Suprapubic skin (tissue), 4 donors: ENCODE measurements around the gene PPP2R2C. TPM values are rescaled to one million over a fixed set of nuclear protein-coding genes. Genes with fewer than 3 reads are reported as not detected.

Source experiments
- DNase-seq, 2 donors: peaks; one replicate each; pipeline ENCODE4 v3.0.0-alpha.2; 2019; ENCODE audit warnings: low spot score in 2 of 2
- H3K27ac ChIP-seq: fragments of 200-600 bp; sonication (generic); one replicate; pipeline ENCODE4 v1.5.1; 2019
- H3K27me3 ChIP-seq: fragments of 200-600 bp; sonication (generic); one replicate; pipeline ENCODE4 v1.5.1; 2019
- H3K36me3 ChIP-seq: fragments of 200-600 bp; sonication (generic); one replicate; pipeline ENCODE4 v1.5.1; 2019
- H3K4me1 ChIP-seq: fragments of 200-600 bp; sonication (generic); one replicate; pipeline ENCODE4 v1.5.1; 2019
- H3K4me3 ChIP-seq: fragments of 200-600 bp; sonication (generic); one replicate; pipeline ENCODE4 v1.5.1; 2019; ENCODE audit warnings: mild to moderate bottlenecking
- H3K9me3 ChIP-seq: fragments of 200-600 bp; sonication (generic); one replicate; pipeline ENCODE4 v1.5.1; 2019
- CTCF ChIP-seq, 2 donors: fragments of 200-600 bp in 1 of 2; fragments of 450-650 bp in 1 of 2; sonication (generic) in 1 of 2; IDR thresholded peaks; one replicate each; pipeline ENCODE4 v1.5.1; 2016 to 2019; ENCODE audit warnings: antibody characterized with exemption in 2 of 2, mild to moderate bottlenecking in 1 of 2, moderate library complexity in 1 of 2
- EP300 ChIP-seq: sonication (generic); formaldehyde crosslinking; IDR thresholded peaks from one replicate; pipeline ENCODE4 v1.6.1; 2017; ENCODE audit warnings: antibody characterized with exemption
- POLR2A ChIP-seq, 2 donors: fragments of 450-650 bp; IDR thresholded peaks; one replicate each; pipeline ENCODE4 v1.6.1; 2017; ENCODE audit warnings: antibody characterized with exemption in 2 of 2, mild to moderate bottlenecking in 2 of 2, moderate library complexity in 2 of 2
- POLR2AphosphoS5 ChIP-seq, 3 donors: sonication (generic); formaldehyde crosslinking; IDR thresholded peaks; one replicate each; pipeline ENCODE4 v1.6.1; 2017; ENCODE audit warnings: antibody characterized with exemption in 3 of 3
- WGBS: methylation state at CpG from one replicate; pipeline ENCODE4 v1.1.5; 2018; 5-methylcytosine and 5-hydroxymethylcytosine counted together
- total RNA-seq, 4 donors: library from RNA; depleted of rRNA; stranded (reverse); fragments of >200 nt; gene quantifications; one replicate each; pipeline ENCODE4 v1.1.0, GENCODE V29; 2016

The PPP2R2C gene
- total RNA-seq, 4 donors from 2014 or later = 42.5 to 81.5 (median 61.0) TPM

- WGBS = 90% methylated on average over 8 of the region's 14 CpGs
Measured at GRCh38 chr4:6372649-6373525, 99.5 kb downstream of the PPP2R2C start.

GRCh38 chr4:6371812-6372211, 100.6 kb downstream of the PPP2R2C start:
- Histone ChIP-seq H3K27me3 (peaks cover 14% of the 10 kb centered on the region), H3K27ac (no peak overlapping the region), H3K9me3 (no peaks in the 10 kb centered on the region), H3K4me3 (no peak overlapping the region), H3K36me3 (no peaks in the 10 kb centered on the region), H3K4me1 (no peaks in the 10 kb centered on the region)
- WGBS = 72% methylated on average over 8 of the region's 13 CpGs
- no peak for TF ChIP-seq EP300
- TF ChIP-seq POLR2A (IDR thresholded peaks at IDR 0.05) = no peak
- no peak for TF ChIP-seq CTCF (IDR thresholded peaks at IDR 0.05)
- TF ChIP-seq POLR2AphosphoS5 (IDR thresholded peaks at IDR 0.05) = no peak
- no peak for DNase-seq

More at GRCh38 chr4:6372649-6373525, 99.5 kb downstream of the PPP2R2C start:
- no peak for DNase-seq
- H3K4me3 ChIP-seq = no peak overlapping the region
- no peak for TF ChIP-seq POLR2A (IDR thresholded peaks at IDR 0.05)
- no peak for TF ChIP-seq EP300
- no peak for TF ChIP-seq POLR2AphosphoS5 (IDR thresholded peaks at IDR 0.05)
- no peak for TF ChIP-seq CTCF (IDR thresholded peaks at IDR 0.05)
- H3K9me3 ChIP-seq = no peaks in the 10 kb centered on the region
- H3K36me3 ChIP-seq = no peaks in the 10 kb centered on the region
- H3K4me1 ChIP-seq = no peaks in the 10 kb centered on the region
- no peak overlapping the region for H3K27ac ChIP-seq
- peaks cover 9% of the 10 kb centered on the region for H3K27me3 ChIP-seq

GRCh38 chr4:6371271-6371670, 101.1 kb downstream of the PPP2R2C start:
- Histone ChIP-seq H3K9me3 (no peaks in the 10 kb centered on the region), H3K27ac (no peak overlapping the region), H3K4me1 (no peaks in the 10 kb centered on the region), H3K36me3 (no peaks in the 10 kb centered on the region), H3K4me3 (no peak overlapping the region), H3K27me3 (peaks cover 11% of the 10 kb centered on the region)
- no peak for DNase-seq
- TF ChIP-seq EP300 (no peak), POLR2A (IDR thresholded peaks at IDR 0.05) (no peak), POLR2AphosphoS5 (IDR thresholded peaks at IDR 0.05) (no peak), CTCF (IDR thresholded peaks at IDR 0.05) (no peak)
- 92% methylated on average over 3 of the region's 5 CpGs for WGBS

GRCh38 chr4:6369924-6370645, 102.3 kb downstream of the PPP2R2C start:
- TF ChIP-seq CTCF (IDR thresholded peaks at IDR 0.05) (no peak), POLR2A (IDR thresholded peaks at IDR 0.05) (no peak), POLR2AphosphoS5 (IDR thresholded peaks at IDR 0.05) (no peak), EP300 (no peak)
- Histone ChIP-seq H3K9me3 (no peaks in the 10 kb centered on the region), H3K4me3 (no peak overlapping the region), H3K36me3 (no peaks in the 10 kb centered on the region), H3K4me1 (no peaks in the 10 kb centered on the region), H3K27ac (no peak overlapping the region), H3K27me3 (peaks cover 11% of the 10 kb centered on the region)
- no peak for DNase-seq
- 77% methylated on average over 16 of the region's 17 CpGs for WGBS

GRCh38 chr4:6369511-6369910, 102.9 kb downstream of the PPP2R2C start:
- Histone ChIP-seq H3K4me1 (no peaks in the 10 kb centered on the region), H3K9me3 (no peaks in the 10 kb centered on the region), H3K27me3 (peaks cover 11% of the 10 kb centered on the region), H3K4me3 (no peak overlapping the region), H3K27ac (no peak overlapping the region), H3K36me3 (no peaks in the 10 kb centered on the region)
- WGBS = 67% methylated on average over 8 of the region's 8 CpGs
- DNase-seq = no peak
- TF ChIP-seq POLR2A (IDR thresholded peaks at IDR 0.05) (no peak), POLR2AphosphoS5 (IDR thresholded peaks at IDR 0.05) (no peak), EP300 (no peak), CTCF (IDR thresholded peaks at IDR 0.05) (no peak)
